Stimulated activated CD4-positive, alpha-beta T cell treated with anti-CD3 and anti-CD28 coated beads, Interleukin-15, amount 100 ng/mL, for 48 hours (primary cell): Measurements from ENCODE around the gene ANXA3.
"Not testable (repeated sequence)": the region's sequence is repeated elsewhere in the genome, so short reads cannot be mapped to it uniquely, and the experiment has no call there.

Experiments used
- DNase-seq, 2 donors: peaks; one replicate each; pipeline ENCODE4 v3.0.0-alpha.2; 2020; ENCODE audit warnings: low read depth in 2 of 2

Gene ANXA3

GRCh38 chr4:78543424-78544125 is 8.0 kb upstream of the ANXA3 start:
- DNase-seq: no peak

DNA sequence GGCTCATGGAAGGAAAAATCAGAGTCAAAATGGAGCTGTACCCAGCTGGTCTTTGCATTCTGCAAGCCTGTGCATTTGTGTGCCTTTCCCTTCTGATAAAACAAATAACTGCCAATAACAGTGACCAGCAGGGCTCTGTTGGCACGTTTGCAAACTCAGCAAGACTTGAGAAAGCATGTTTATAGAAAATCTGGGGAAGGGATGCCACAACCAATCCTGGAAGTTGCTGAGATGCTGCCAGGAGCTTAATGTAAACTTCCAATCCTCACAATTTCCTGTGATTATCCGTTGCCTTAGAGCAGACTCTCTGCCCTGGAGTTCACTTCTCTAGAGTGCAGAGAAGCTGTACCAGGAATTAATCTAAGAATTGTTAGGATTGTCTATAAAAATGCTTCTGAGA is 6.9 kb upstream of the ANXA3 start:
- no peak for DNase-seq

DNA sequence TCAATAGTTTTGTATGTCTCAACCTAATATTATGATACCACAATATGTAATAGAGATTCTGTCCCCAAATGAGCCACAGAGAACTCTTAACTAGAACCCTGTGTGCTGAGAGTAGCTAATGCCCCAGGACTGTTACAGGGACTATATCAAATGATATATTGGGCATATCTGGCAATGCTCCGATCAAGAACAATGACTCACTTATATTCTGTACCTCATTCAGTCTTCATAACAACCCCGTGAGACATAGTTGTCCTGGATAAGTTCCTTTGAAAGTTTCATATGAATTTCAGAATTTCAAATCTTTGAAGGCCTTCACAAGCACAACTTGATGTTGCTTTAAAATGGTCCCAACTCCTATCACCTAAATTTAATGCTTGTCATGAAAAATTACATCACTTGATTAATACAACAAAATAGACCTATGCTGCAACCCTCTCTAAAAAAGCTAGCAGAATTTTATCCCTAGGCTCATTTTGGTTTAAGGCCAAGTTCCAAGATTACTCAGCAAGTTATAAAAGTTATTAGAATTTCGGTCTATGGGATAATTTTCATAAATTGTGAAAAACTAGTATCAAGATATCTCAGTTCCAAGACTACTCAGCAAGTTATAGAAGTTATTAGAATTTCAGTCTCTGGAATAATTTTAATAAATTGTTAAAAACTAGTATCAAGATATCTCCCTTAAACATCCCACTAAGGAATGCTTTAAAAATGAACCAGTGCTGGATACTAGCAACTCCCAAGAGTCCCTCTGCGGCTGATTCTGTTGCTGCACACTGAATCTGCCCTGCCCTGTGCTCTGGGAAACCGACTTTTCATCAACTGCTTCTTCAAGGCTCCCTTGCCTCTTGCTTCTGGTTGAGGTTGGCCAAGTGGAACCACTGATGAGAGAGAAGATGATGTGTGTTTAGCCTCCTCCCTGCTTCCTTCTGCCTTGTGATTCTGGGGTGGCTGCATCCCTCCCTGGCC is 6.0 kb upstream of the ANXA3 start:
- DNase-seq: no peak

DNA sequence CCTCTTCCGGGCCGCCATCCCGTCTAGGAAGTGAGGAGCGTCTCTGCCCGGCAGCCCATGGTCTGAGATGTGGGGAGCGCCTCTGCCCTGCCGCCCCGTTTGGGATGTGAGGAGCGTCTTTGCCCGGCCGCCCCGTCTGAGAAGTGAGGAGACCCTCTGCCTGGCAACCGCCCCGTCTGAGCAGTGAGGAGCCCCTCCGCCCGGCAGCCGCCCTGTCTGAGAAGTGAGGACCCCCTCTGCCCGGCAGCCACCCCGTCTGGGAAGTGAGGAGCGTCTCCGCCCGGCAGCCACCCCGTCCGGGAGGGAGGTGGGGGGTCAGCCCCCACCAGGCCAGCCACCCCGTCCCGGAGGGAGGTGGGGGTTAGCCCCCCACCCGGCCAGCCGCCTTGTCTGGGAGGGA is 3.7 kb upstream of the ANXA3 start:
- not testable (repeated sequence) for DNase-seq

DNA sequence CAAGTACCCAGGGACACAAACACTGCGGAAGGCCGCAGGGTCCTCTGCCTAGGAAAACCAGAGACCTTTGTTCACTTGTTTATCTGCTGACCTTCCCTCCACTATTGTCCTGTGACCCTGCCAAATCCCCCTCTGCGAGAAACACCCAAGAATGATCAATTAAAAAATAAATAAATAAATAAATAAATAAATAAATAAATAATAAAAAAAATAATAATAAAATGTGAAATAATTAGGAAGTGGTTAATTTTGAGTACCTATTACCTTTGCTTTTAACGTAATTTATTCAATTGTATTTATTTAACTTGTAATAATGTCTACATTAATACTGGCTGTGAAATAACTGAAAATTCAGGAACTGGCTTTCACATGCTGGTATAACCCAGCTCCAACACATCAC is 2.7 kb upstream of the ANXA3 start:
- not testable (repeated sequence) for DNase-seq

DNA sequence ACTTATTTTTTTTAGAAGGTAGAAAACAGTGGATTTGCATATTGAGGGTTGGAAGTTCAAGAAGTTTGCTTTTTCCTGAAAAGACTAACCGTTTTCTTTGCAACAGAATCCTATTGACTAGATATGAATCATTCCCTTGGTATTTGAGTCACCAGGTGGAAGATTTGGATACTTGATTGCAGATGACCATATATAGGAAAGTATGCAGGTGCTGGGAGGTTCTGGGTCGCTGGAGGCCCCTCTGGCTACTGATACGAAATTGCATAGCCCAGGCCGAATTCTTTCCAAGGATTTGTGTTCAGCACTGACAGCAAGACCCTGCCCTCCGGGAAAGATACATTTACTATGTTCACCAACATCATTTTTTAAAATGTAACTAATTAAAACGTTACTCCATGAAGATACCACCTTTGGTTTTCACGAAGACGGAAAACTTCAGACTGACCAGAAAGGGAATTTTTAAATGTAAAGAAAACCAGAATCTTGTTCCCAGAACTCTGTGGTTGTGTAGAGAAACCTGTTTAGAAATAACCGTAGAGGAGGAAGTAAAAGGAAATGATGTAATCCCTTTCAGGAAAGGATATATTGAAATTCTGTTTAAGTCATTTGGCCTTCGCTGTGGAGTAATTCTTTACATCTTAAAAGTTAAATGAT is 946 bp downstream of the ANXA3 start:
- no peak for DNase-seq

DNA sequence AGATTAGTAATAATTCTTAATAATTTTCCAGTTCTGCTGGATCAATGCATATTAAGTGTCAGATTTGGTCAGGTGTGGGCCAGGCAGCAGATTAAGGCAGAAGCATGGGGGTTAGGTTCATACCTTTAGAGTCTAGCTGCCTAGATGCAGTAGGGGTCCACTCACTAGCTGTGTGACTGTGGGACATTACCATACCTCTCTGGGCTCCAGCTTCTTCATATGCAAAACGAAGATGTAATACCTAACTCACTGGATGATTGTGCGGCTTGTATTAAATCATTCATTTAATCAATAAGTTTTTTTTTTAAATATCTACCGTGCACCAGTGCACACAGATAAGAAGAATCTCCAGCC is 1.4 kb downstream of the ANXA3 start:
- DNase-seq: no peak

GRCh38 chr4:78553529-78554060 is 2.0 kb downstream of the ANXA3 start:
- no peak for DNase-seq

- no peak for DNase-seq
Measured at GRCh38 chr4:78556665-78557064, 5.1 kb downstream of the ANXA3 start.

DNA sequence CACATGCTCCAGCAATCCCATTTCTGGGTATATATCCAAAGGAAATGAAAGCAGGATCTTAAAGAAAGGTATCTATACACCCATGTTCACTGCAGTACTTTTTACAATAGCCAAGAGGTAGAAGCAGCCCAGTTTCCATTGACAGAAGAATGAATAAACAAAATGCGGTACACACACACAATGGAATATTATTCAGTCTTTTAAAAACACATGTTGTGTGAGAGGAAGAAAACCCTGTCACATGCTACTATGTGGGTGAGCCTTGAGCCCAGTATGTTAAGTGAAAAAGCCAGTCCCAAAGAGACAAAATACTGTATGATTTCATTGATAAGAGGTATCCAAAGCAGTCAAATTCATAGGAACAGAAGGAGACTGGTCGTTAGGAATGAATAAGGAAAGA is 6.3 kb downstream of the ANXA3 start:
- DNase-seq: no peak

GRCh38 chr4:78558410-78558809 is 6.8 kb downstream of the ANXA3 start:
- DNase-seq: no peak

GRCh38 chr4:78560296-78560963 is 8.9 kb downstream of the ANXA3 start:
- no peak for DNase-seq

DNA sequence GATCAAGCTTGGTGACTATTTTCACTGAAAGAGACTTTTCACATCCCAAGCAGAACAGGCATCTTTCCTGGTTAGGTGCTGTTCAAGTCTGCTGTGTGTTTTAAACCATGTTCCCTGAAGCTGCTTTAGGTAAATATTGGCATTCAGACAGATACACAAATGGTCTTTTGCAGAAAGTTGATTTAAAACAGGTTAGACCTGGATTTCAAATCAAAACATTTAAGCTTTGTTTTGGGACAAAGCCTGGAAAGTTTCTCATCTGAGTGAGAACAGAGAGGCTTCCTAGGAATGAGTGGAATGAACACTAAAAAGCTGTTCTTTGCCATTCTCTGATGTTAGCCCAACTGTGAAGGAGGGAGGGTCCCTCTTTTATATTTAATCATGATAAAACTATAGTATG is 10.1 kb downstream of the ANXA3 start:
- DNase-seq: no peak

- no peak for DNase-seq
Measured at GRCh38 chr4:78562687-78563086, 11.1 kb downstream of the ANXA3 start.

DNA sequence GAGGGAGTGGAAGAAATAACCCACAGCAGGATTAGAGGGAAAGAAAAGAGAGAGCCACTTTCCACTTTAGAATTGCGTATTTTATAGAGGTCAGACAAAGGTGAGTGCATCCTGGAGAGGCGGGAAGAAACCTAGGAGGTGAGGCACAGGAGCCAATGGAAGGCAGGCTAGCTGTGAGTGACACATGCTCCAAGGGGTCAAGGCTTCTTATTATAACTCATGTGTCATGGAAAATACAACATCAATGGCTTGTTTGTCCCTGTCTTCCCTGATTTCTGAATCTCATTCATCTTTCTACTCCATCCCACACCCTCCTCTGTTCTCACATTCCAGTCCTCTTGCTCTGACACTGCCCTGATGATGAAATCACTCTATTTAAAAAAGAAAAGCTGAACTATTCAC is 14.4 kb downstream of the ANXA3 start:
- DNase-seq: no peak

DNA sequence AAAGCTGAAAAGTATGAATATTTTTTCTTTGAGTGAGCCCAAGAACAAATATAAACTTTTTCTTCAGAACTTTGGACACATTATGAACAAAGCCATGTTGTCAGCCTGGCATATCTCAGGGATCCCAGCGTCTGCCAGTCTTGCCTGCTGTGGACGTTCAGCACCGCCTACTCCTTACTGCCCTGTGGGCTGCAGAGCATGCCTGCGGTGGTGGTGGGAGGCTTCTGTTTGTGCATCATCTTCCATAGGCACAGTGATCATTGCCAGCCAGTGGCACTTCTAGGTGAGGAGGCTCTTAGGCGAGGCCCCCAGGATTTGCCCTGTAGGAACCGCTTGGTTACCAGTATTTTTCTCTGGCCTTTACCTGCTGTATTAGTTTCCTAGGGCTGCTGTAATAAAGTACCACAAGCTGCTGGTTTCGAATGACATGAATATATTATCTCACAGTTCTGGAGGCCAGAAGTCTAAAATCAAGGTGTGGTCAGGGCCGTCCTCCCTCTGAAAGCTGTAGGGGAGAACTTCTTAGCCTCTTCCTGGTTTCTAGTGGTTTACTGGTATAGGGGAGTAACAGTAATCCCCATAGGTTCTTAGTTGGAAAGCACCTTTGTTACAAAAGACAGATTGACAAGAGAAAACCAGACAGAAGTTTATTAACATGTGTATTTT is 15.4 kb downstream of the ANXA3 start:
- no peak for DNase-seq

DNA sequence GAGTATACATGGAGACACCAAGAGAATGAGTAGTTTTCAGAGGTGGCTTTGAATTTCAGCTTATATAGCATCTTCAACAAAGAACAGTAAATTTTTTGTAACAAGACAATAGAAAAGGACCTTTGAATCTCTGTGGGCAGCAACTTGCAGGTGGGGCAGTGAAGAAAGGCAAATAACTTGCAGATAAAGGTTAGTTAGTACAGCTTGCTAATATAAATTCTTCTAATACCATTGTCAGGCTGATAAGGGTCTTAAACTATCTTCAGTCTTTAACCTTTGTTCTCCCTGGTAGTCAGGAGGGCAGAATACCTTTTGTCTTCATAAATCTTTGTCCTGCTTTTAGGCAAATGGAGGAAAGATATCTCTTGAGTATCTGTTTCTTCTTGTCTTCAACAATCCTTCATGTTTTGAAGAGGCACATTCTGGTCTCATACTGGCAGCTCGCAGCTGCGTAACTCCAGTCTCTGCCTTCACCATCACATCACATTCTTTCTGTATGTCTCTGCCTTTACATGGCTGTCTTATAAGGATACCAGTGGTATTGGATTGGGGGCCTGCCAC is 16.0 kb downstream of the ANXA3 start:
- no peak for DNase-seq

- DNase-seq: no peak
Measured at GRCh38 chr4:78568640-78569305, 17.2 kb downstream of the ANXA3 start.

DNA sequence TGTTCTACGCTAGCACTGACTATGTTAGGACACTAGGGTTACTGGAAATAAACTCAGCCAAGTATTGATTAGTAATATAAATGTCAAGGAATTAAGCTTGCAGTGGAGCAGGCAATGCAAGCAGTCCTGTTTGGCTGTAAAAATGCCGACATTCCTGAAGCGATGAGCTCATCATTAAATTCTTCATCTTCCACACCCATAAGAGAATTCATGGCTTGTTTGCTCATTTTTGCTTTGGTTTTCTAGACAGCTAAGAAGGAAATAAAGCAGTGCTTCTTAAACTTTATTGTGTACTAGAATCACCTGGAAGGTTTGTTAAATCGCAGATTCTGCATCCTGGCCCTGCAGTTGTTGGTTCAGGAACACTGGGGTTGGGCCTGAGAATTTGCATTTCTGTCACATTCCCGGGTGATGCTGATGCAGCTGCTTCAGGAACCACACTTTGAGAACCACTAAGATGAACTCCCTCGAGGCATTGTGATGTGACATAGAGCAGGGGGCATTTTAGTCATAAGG is 17.8 kb downstream of the ANXA3 start:
- no peak for DNase-seq

GRCh38 chr4:78570117-78570516 is 18.5 kb downstream of the ANXA3 start:
- DNase-seq: no peak
